SK-N-SH (cell line): ENCODE measurements around the gene DIAPH1.

ENCODE experiments used
- EP300 ChIP-seq, 2 experiments: IDR thresholded peaks; 2 replicates each; pipeline versions ENCODE4 v1.4.0 to v1.6.1; 2012; ENCODE audit warnings: borderline replicate concordance in 1 of 2, low read depth in 1 of 2, low read length in 1 of 2
- FOXM1 ChIP-seq: IDR thresholded peaks from 2 replicates; pipeline ENCODE4 v1.4.0; 2012; ENCODE audit warnings: low read depth, mild to moderate bottlenecking
- NFIC ChIP-seq: IDR thresholded peaks from 2 replicates; pipeline ENCODE4 v1.4.0; 2012; ENCODE audit warnings: borderline replicate concordance
- POLR2AphosphoS5 ChIP-seq: IDR thresholded peaks from 2 replicates; pipeline ENCODE4 v1.6.1; 2012; ENCODE audit warnings: low read depth, low read length
- RXRA ChIP-seq: IDR thresholded peaks from 2 replicates; pipeline ENCODE4 v1.4.0; 2012; ENCODE audit warnings: low read depth, mild to moderate bottlenecking, borderline replicate concordance
- TEAD4 ChIP-seq: IDR thresholded peaks from 2 replicates; pipeline ENCODE4 v1.4.0; 2012; ENCODE audit warnings: mild to moderate bottlenecking, borderline replicate concordance; ENCODE audit not compliant: insufficient read depth
- TF ChIP-seq, protein P1 (sequence below): fragments of 200-600 bp; sonication (generic); IDR thresholded peaks from 2 replicates; pipeline ENCODE4 v1.6.1; 2017; ENCODE audit warnings: antibody characterized with exemption, mild to moderate bottlenecking, moderate library complexity
- TF ChIP-seq, protein P2 (sequence below): fragments of 150-350 bp; IDR thresholded peaks from 2 replicates; pipeline ENCODE4 v1.6.1; 2017; ENCODE audit warnings: antibody characterized with exemption, low read length, low read depth, borderline replicate concordance
- TF ChIP-seq, protein P3 (sequence below): IDR thresholded peaks from 2 replicates; pipeline ENCODE4 v1.4.0; 2012; ENCODE audit warnings: low read depth

DNA sequence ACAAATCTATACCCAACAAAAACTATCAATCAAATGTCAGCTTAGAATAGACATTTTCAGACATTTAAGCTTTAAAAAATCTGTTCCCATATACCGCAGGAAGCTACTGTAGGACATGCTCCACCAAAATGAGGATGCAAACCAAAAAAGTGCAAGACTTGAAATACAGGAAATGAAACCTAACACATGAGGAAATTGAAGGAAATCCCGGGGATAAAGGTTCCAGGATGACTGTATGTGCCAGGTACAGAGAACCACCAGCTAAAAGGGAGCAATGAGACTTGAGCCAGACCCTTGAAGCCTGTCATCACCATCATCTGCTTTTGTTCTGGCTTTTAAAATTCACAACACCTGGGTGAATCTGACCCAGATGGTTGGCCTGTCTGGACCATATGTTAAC is 21.4 kb downstream of the DIAPH1 start:
- TF ChIP-seq, protein P1, sequence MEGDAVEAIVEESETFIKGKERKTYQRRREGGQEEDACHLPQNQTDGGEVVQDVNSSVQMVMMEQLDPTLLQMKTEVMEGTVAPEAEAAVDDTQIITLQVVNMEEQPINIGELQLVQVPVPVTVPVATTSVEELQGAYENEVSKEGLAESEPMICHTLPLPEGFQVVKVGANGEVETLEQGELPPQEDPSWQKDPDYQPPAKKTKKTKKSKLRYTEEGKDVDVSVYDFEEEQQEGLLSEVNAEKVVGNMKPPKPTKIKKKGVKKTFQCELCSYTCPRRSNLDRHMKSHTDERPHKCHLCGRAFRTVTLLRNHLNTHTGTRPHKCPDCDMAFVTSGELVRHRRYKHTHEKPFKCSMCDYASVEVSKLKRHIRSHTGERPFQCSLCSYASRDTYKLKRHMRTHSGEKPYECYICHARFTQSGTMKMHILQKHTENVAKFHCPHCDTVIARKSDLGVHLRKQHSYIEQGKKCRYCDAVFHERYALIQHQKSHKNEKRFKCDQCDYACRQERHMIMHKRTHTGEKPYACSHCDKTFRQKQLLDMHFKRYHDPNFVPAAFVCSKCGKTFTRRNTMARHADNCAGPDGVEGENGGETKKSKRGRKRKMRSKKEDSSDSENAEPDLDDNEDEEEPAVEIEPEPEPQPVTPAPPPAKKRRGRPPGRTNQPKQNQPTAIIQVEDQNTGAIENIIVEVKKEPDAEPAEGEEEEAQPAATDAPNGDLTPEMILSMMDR = no peak
- TF ChIP-seq FOXM1 (no peak), TEAD4 (no peak), RXRA (no peak), NFIC (no peak), EP300 (IDR thresholded peaks at IDR 0.05; ENCODE audit: borderline replicate concordance in 1 of 2, low read depth in 1 of 2, low read length in 1 of 2) (no peak), POLR2AphosphoS5 (no peak)
- TF ChIP-seq, protein P2, sequence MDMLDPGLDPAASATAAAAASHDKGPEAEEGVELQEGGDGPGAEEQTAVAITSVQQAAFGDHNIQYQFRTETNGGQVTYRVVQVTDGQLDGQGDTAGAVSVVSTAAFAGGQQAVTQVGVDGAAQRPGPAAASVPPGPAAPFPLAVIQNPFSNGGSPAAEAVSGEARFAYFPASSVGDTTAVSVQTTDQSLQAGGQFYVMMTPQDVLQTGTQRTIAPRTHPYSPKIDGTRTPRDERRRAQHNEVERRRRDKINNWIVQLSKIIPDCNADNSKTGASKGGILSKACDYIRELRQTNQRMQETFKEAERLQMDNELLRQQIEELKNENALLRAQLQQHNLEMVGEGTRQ = no peak
- TF ChIP-seq, protein P3, sequence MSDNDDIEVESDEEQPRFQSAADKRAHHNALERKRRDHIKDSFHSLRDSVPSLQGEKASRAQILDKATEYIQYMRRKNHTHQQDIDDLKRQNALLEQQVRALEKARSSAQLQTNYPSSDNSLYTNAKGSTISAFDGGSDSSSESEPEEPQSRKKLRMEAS = no peak
